Mammary epithelial cell (primary cell): ENCODE measurements around the gene EMP1.

Experiments
- CTCF ChIP-seq, 2 donors: IDR thresholded peaks in 1 of 2; conservative IDR thresholded peaks in 1 of 2; 2 replicates each; pipeline ENCODE4 v1.5.1; 2011 to 2012; ENCODE audit warnings: inconsistent platforms in 2 of 2, low read length in 2 of 2, mild to moderate bottlenecking in 2 of 2, control low read depth in 1 of 2, low read depth in 1 of 2; ENCODE audit not compliant: insufficient read depth in 1 of 2; ENCODE audit errors: extremely low read depth in 1 of 2
- EZH2 ChIP-seq: IDR thresholded peaks from 2 replicates; pipeline ENCODE4 v1.6.1; 2012; ENCODE audit warnings: low read length, inconsistent platforms, borderline replicate concordance

DNA sequence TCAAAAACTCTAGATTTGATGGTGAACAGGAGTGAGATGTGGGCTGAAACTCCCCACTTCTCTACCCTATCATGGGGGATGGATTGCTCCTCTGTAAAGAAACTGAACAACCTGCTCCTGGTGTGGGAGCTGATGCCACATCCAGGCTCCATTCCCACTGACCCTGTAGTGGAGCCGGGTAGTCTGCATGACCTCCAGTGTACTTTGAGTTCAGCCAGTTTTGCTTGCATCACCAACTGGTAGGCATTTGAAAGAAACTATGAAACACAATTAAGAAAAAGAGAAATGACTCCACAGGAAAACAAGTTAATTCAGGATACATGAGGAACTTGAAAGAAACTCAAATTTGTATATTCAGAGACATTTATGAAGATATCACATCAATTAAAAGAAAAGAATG is 27.3 kb upstream of the EMP1 start:
- TF ChIP-seq CTCF (conservative IDR thresholded peaks at IDR 0.05 in 1 of 2, IDR thresholded peaks at IDR 0.05 in 1 of 2; ENCODE audit: extremely low read depth in 1 of 2, insufficient read depth in 1 of 2, low read depth in 1 of 2, low read length in 2 of 2): no peak
- no peak for TF ChIP-seq EZH2
